Adipocyte (in vitro differentiated cells): Measurements from ENCODE around the gene LGR6.

Experiments used
- DNase-seq: peaks from one replicate; pipeline ENCODE4 v3.0.0-alpha.2; 2015; ENCODE audit warnings: low read depth
- H3K27me3 ChIP-seq: replicated peaks from 2 replicates; pipeline ENCODE4 v1.7.0; 2013; ENCODE audit warnings: mild to moderate bottlenecking, low read length, moderate library complexity; ENCODE audit not compliant: control insufficient read depth, insufficient read depth
- H3K36me3 ChIP-seq: 2 replicates; pipeline ENCODE4 v1.7.0; 2013; ENCODE audit warnings: low read length, mild to moderate bottlenecking, moderate library complexity; ENCODE audit not compliant: control insufficient read depth, insufficient read depth, severe bottlenecking
- H3K4me1 ChIP-seq: 2 replicates; pipeline ENCODE4 v1.7.0; 2013; ENCODE audit warnings: mild to moderate bottlenecking, low read length, moderate library complexity; ENCODE audit not compliant: control insufficient read depth, insufficient read depth
- H3K4me3 ChIP-seq: 2 replicates; pipeline ENCODE4 v1.7.0; 2013; ENCODE audit warnings: mild to moderate bottlenecking, low read length, moderate library complexity
- H3K9ac ChIP-seq: 2 replicates; pipeline ENCODE4 v1.7.0; 2013; ENCODE audit warnings: mild to moderate bottlenecking, low read length, moderate library complexity
- H3K9me3 ChIP-seq: 2 replicates; pipeline ENCODE4 v1.7.0; 2013; ENCODE audit warnings: mild to moderate bottlenecking, low read length, moderate library complexity; ENCODE audit not compliant: control insufficient read depth

The LGR6 gene

GRCh38 chr1:202194328-202194648 is 689 bp downstream of the LGR6 start:
- Histone ChIP-seq H3K4me3 (no peak overlapping the region), H3K27me3 (peaks cover 62% of the 10 kb centered on the region), H3K9ac (no peak overlapping the region), H3K36me3 (no peaks in the 10 kb centered on the region), H3K9me3 (no peaks in the 10 kb centered on the region), H3K4me1 (no peaks in the 10 kb centered on the region)
- DNase-seq = no peak

GRCh38 chr1:202197653-202198365 is 4.2 kb downstream of the LGR6 start:
- Histone ChIP-seq H3K27me3 (peaks cover 63% of the 10 kb centered on the region), H3K4me1 (no peaks in the 10 kb centered on the region), H3K9me3 (no peaks in the 10 kb centered on the region), H3K4me3 (no peak overlapping the region), H3K36me3 (no peaks in the 10 kb centered on the region), H3K9ac (no peak overlapping the region)
- no peak for DNase-seq

GRCh38 chr1:202198366-202198724 is 4.7 kb downstream of the LGR6 start:
- H3K9me3 ChIP-seq = no peaks in the 10 kb centered on the region
- no peaks in the 10 kb centered on the region for H3K4me1 ChIP-seq
- H3K4me3 ChIP-seq = no peak overlapping the region
- no peak overlapping the region for H3K9ac ChIP-seq
- no peaks in the 10 kb centered on the region for H3K36me3 ChIP-seq
- peaks cover 58% of the 10 kb centered on the region for H3K27me3 ChIP-seq
- no peak for DNase-seq

- no peak for DNase-seq
- H3K9ac ChIP-seq = no peak overlapping the region
- H3K4me3 ChIP-seq = no peak overlapping the region
- no peaks in the 10 kb centered on the region for H3K36me3 ChIP-seq
- H3K27me3 ChIP-seq = peaks cover 63% of the 10 kb centered on the region
- H3K9me3 ChIP-seq = no peaks in the 10 kb centered on the region
- no peaks in the 10 kb centered on the region for H3K4me1 ChIP-seq
Observed at GRCh38 chr1:202199040-202199889, 5.7 kb downstream of the LGR6 start.

GRCh38 chr1:202200112-202200548 is 6.5 kb downstream of the LGR6 start:
- Histone ChIP-seq H3K4me3 (no peak overlapping the region), H3K27me3 (peaks cover 59% of the 10 kb centered on the region), H3K36me3 (no peaks in the 10 kb centered on the region), H3K9me3 (no peaks in the 10 kb centered on the region), H3K9ac (no peak overlapping the region), H3K4me1 (no peaks in the 10 kb centered on the region)
- DNase-seq = no peak

- Histone ChIP-seq H3K27me3 (peaks cover 59% of the 10 kb centered on the region), H3K9ac (no peak overlapping the region), H3K36me3 (no peaks in the 10 kb centered on the region), H3K9me3 (no peaks in the 10 kb centered on the region), H3K4me3 (no peak overlapping the region), H3K4me1 (no peaks in the 10 kb centered on the region)
- DNase-seq = no peak
Observed at GRCh38 chr1:202200669-202201068, 7.1 kb downstream of the LGR6 start.

- no peak overlapping the region for H3K4me3 ChIP-seq
- H3K36me3 ChIP-seq = no peaks in the 10 kb centered on the region
- H3K4me1 ChIP-seq = no peaks in the 10 kb centered on the region
- no peak overlapping the region for H3K9ac ChIP-seq
- no peak for DNase-seq
- H3K27me3 ChIP-seq = peaks cover 58% of the 10 kb centered on the region
- H3K9me3 ChIP-seq = no peaks in the 10 kb centered on the region
Observed at GRCh38 chr1:202201266-202201665, 7.7 kb downstream of the LGR6 start.

GRCh38 chr1:202201971-202202370 is 8.4 kb downstream of the LGR6 start:
- no peak for DNase-seq
- H3K9me3 ChIP-seq = no peaks in the 10 kb centered on the region
- H3K4me3 ChIP-seq = no peak overlapping the region
- H3K9ac ChIP-seq = no peak overlapping the region
- peaks cover 54% of the 10 kb centered on the region for H3K27me3 ChIP-seq
- H3K36me3 ChIP-seq = no peaks in the 10 kb centered on the region
- H3K4me1 ChIP-seq = no peaks in the 10 kb centered on the region

- no peaks in the 10 kb centered on the region for H3K9me3 ChIP-seq
- H3K4me1 ChIP-seq = no peaks in the 10 kb centered on the region
- H3K27me3 ChIP-seq = peaks cover 54% of the 10 kb centered on the region
- no peaks in the 10 kb centered on the region for H3K36me3 ChIP-seq
- no peak overlapping the region for H3K9ac ChIP-seq
- DNase-seq = no peak
- H3K4me3 ChIP-seq = no peak overlapping the region
Observed at GRCh38 chr1:202202500-202203168, 9.0 kb downstream of the LGR6 start.

GRCh38 chr1:202203238-202204039 is 9.8 kb downstream of the LGR6 start:
- no peaks in the 10 kb centered on the region for H3K36me3 ChIP-seq
- no peak overlapping the region for H3K4me3 ChIP-seq
- H3K27me3 ChIP-seq = peaks cover 54% of the 10 kb centered on the region
- DNase-seq = no peak
- H3K9ac ChIP-seq = no peak overlapping the region
- H3K4me1 ChIP-seq = no peaks in the 10 kb centered on the region
- no peaks in the 10 kb centered on the region for H3K9me3 ChIP-seq

GRCh38 chr1:202204065-202204464 is 10.5 kb downstream of the LGR6 start:
- Histone ChIP-seq H3K4me3 (no peak overlapping the region), H3K9ac (no peak overlapping the region), H3K27me3 (peaks cover 58% of the 10 kb centered on the region), H3K4me1 (no peaks in the 10 kb centered on the region), H3K36me3 (no peaks in the 10 kb centered on the region), H3K9me3 (no peaks in the 10 kb centered on the region)
- DNase-seq = no peak
